Measurements from ENCODE around the gene SLC47A2. TPM values are rescaled to one million over a fixed set of nuclear protein-coding genes. Genes with fewer than 3 reads are reported as not detected.

Gene SLC47A2
- total RNA-seq, 2 experiments from 2014 or later = not detected

DNA sequence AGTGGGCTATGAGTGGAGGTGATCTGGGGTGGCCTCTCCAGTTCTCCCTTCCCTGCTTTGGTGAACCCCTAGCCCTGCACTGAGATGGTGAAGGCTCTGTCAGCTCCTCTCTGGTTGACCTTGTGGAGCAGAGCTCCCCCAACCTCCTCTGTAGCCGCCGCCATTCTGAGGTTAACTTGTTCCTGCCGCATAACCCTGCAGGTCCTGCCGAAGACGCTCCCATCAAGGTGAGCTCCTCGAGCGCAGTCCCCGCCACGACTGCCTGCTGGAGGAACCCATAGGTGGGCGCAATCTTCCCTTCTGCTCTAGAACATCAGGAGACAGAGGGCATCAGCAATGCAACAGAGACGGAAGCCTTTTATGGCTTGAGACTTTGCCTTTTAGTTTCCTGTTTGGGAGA lies 15.2 kb upstream of the SLC47A2 start:
- Histone ChIP-seq H3K79me2 (ENCODE audit: insufficient read depth, low read depth, low read length) (no peaks in the 10 kb centered on the region), H3K9me3 (ENCODE audit: low read length) (no peaks in the 10 kb centered on the region), H3K36me3 (ENCODE audit: insufficient read depth, low read length) (no peaks in the 10 kb centered on the region), H2AFZ (ENCODE audit: low read length) (no peak overlapping the region), H3K4me1 (ENCODE audit: insufficient read depth, low read length, poor library complexity, severe bottlenecking) (no peaks in the 10 kb centered on the region), H3K27ac (ENCODE audit: low read depth, low read length, poor library complexity, severe bottlenecking) (no peak overlapping the region), H3K4me2 (ENCODE audit: low read length) (no peak overlapping the region), H3K4me3 (ENCODE audit: low read depth, low read length, poor library complexity, severe bottlenecking) (no peak overlapping the region), H3K9me2 (ENCODE audit: insufficient read depth, low read length) (no peaks in the 10 kb centered on the region), H4K20me1 (ENCODE audit: insufficient read depth, low read length) (no peaks in the 10 kb centered on the region)
- BruUV-seq (replicated peaks) = no TSS peak
- intact Hi-C loops (cut with micrococcal nuclease; ENCODE audit: unreplicated experiment) = no loop called here
- no peak for DNase-seq (ENCODE audit: low spot score)
- POLR2A ChIA-PET = no interaction called here
- TF ChIP-seq, protein P1, sequence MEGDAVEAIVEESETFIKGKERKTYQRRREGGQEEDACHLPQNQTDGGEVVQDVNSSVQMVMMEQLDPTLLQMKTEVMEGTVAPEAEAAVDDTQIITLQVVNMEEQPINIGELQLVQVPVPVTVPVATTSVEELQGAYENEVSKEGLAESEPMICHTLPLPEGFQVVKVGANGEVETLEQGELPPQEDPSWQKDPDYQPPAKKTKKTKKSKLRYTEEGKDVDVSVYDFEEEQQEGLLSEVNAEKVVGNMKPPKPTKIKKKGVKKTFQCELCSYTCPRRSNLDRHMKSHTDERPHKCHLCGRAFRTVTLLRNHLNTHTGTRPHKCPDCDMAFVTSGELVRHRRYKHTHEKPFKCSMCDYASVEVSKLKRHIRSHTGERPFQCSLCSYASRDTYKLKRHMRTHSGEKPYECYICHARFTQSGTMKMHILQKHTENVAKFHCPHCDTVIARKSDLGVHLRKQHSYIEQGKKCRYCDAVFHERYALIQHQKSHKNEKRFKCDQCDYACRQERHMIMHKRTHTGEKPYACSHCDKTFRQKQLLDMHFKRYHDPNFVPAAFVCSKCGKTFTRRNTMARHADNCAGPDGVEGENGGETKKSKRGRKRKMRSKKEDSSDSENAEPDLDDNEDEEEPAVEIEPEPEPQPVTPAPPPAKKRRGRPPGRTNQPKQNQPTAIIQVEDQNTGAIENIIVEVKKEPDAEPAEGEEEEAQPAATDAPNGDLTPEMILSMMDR (conservative IDR thresholded peaks at IDR 0.05; ENCODE audit: low read length) = no peak
- CTCF ChIA-PET (ENCODE audit: unreplicated experiment) = no interaction called here

DNA sequence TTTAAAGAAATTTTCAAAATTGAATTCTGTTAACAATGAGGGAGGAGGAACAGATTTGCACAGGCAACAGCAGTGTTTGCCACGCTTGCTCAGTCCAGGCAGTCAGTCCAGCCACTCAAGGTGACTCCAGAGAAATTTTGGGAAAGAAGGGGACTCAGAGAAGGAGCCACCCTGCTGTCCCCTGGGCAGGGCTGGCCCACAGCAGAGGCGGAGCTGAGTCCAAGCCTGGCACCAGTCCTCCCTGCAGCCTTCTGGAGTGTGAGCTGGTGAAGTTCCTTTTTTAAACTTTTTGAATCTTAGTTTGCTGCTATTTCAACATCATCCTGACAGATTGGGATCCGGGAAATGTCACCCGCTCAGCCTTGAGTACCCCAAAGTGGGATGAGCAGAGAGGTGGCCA lies 14.5 kb upstream of the SLC47A2 start:
- ChIA-PET POLR2A (no interaction called here), CTCF (ENCODE audit: unreplicated experiment) (no interaction called here)
- no peaks in the 10 kb centered on the region for H4K20me1 ChIP-seq (ENCODE audit: insufficient read depth, low read length)
- no peak overlapping the region for H3K27ac ChIP-seq (ENCODE audit: low read depth, low read length, poor library complexity, severe bottlenecking)
- no peak for TF ChIP-seq EZH2phosphoT487 (IDR thresholded peaks at IDR 0.05; ENCODE audit: borderline replicate concordance, low read depth, low read length)
- BruUV-seq (replicated peaks) = no TSS peak
- H3K4me1 ChIP-seq (ENCODE audit: insufficient read depth, low read length, poor library complexity, severe bottlenecking) = no peaks in the 10 kb centered on the region
- H3K9me3 ChIP-seq (ENCODE audit: low read length) = no peaks in the 10 kb centered on the region
- no peak for DNase-seq (ENCODE audit: low spot score)
- H3K9me2 ChIP-seq (ENCODE audit: insufficient read depth, low read length) = no peaks in the 10 kb centered on the region
- H3K36me3 ChIP-seq (ENCODE audit: insufficient read depth, low read length) = no peaks in the 10 kb centered on the region
- intact Hi-C loops (cut with micrococcal nuclease; ENCODE audit: unreplicated experiment) = no loop called here
- H3K79me2 ChIP-seq (ENCODE audit: insufficient read depth, low read depth, low read length) = no peaks in the 10 kb centered on the region
- no peak overlapping the region for H3K4me3 ChIP-seq (ENCODE audit: low read depth, low read length, poor library complexity, severe bottlenecking)
- H3K4me2 ChIP-seq (ENCODE audit: low read length) = no peak overlapping the region
- no peak overlapping the region for H2AFZ ChIP-seq (ENCODE audit: low read length)

DNA sequence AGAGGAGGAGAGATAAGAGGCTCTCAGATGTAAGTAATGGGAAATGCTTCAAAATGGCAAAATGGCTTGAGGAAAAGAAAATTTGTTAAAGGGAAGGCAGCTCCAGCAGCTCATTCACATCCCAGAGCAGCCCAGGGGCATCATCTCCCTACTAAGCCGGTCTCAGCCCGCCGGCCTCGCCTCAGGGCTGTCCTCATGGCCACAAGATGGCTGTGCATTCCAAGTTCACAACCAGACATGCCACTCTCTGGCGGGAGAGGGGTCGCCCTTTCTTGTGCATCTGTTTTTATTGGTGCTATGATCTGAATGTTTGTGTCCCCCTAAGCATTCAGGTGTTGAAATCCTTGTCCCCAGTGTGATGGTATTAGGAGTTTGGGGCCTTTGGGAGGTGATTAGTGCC lies 13.5 kb upstream of the SLC47A2 start:
- no peak overlapping the region for H2AFZ ChIP-seq (ENCODE audit: low read length)
- ChIA-PET POLR2A (no interaction called here), CTCF (ENCODE audit: unreplicated experiment) (no interaction called here)
- H4K20me1 ChIP-seq (ENCODE audit: insufficient read depth, low read length) = no peaks in the 10 kb centered on the region
- no peak overlapping the region for H3K4me3 ChIP-seq (ENCODE audit: low read depth, low read length, poor library complexity, severe bottlenecking)
- no TSS peak for BruUV-seq (replicated peaks)
- H3K9me3 ChIP-seq (ENCODE audit: low read length) = no peaks in the 10 kb centered on the region
- DNase-seq (ENCODE audit: low spot score) = no peak
- no peaks in the 10 kb centered on the region for H3K36me3 ChIP-seq (ENCODE audit: insufficient read depth, low read length)
- no peaks in the 10 kb centered on the region for H3K9me2 ChIP-seq (ENCODE audit: insufficient read depth, low read length)
- no peak overlapping the region for H3K27ac ChIP-seq (ENCODE audit: low read depth, low read length, poor library complexity, severe bottlenecking)
- no peaks in the 10 kb centered on the region for H3K4me1 ChIP-seq (ENCODE audit: insufficient read depth, low read length, poor library complexity, severe bottlenecking)
- intact Hi-C loops (cut with micrococcal nuclease; ENCODE audit: unreplicated experiment) = no loop called here
- no peak for TF ChIP-seq EZH2phosphoT487 (IDR thresholded peaks at IDR 0.05; ENCODE audit: borderline replicate concordance, low read depth, low read length)
- TF ChIP-seq, protein P1 (conservative IDR thresholded peaks at IDR 0.05; ENCODE audit: low read length) = no peak
- H3K4me2 ChIP-seq (ENCODE audit: low read length) = no peak overlapping the region
- no peaks in the 10 kb centered on the region for H3K79me2 ChIP-seq (ENCODE audit: insufficient read depth, low read depth, low read length)

Data from OCI-LY7 (cell line).